Large intestine (tissue), 3 donors: ENCODE results near the gene GGA2. TPM values are rescaled to one million over a fixed set of nuclear protein-coding genes. Genes with fewer than 3 reads are reported as not detected.

Experiments
- DNase-seq, 2 donors: peaks; one replicate each; pipeline versions ENCODE4 v3.0.0 to v3.0.0-alpha.2; 2013
- H3K27ac ChIP-seq: one replicate; pipeline ENCODE4 v1.5.1; 2013; ENCODE audit warnings: low read length
- H3K27me3 ChIP-seq: 2 replicates; pipeline ENCODE4 v1.6.1; 2013; ENCODE audit warnings: low read length; ENCODE audit not compliant: control insufficient read depth, insufficient read depth
- H3K36me3 ChIP-seq: 2 replicates; pipeline ENCODE4 v1.6.1; 2013; ENCODE audit warnings: low read length; ENCODE audit not compliant: control insufficient read depth, insufficient read depth
- H3K4me1 ChIP-seq: one replicate; pipeline ENCODE4 v1.6.1; 2013; ENCODE audit warnings: low read length; ENCODE audit not compliant: control insufficient read depth, insufficient read depth
- H3K4me3 ChIP-seq: one replicate; pipeline ENCODE4 v1.5.1; 2013; ENCODE audit warnings: low read length
- H3K9me3 ChIP-seq: one replicate; pipeline ENCODE4 v1.6.1; 2013; ENCODE audit warnings: mild to moderate bottlenecking, low read depth, low read length, moderate library complexity; ENCODE audit not compliant: control insufficient read depth
- WGBS: methylation state at CpG from one replicate; pipeline ENCODE4 v1.1.5; 2013; ENCODE audit warnings: low lambda C conversion rate; ENCODE audit not compliant: insufficient coverage; 5-methylcytosine and 5-hydroxymethylcytosine counted together
- polyA plus RNA-seq: library from polyadenylated mRNA; unstranded; fragments of 120-200 nt; gene quantifications from one replicate; pipeline ENCODE4 v1.2.1, GENCODE V29; 2013

Gene GGA2
- polyA plus RNA-seq, 1 donor, result 88.5 TPM

- Histone ChIP-seq H3K9me3 (no peaks in the 10 kb centered on the region), H3K27me3 (no peaks in the 10 kb centered on the region), H3K4me3 (no peak overlapping the region), H3K27ac (no peak overlapping the region), H3K4me1 (peaks cover 11% of the 10 kb centered on the region), H3K36me3 (peaks cover 65% of the 10 kb centered on the region)
- WGBS, result no CpG with 5 or more reads among the region's 3 CpGs
- no peak for DNase-seq
Measured at GRCh38 chr16:23524886-23525285, 14.6 kb upstream of the GGA2 start.

- H3K27ac ChIP-seq, result no peak overlapping the region
- no peak for DNase-seq
- WGBS, result no CpG with 5 or more reads among the region's 7 CpGs
- peaks cover 11% of the 10 kb centered on the region for H3K4me1 ChIP-seq
- no peaks in the 10 kb centered on the region for H3K9me3 ChIP-seq
- peaks cover 63% of the 10 kb centered on the region for H3K36me3 ChIP-seq
- no peaks in the 10 kb centered on the region for H3K27me3 ChIP-seq
- no peak overlapping the region for H3K4me3 ChIP-seq
Measured at GRCh38 chr16:23523876-23524385, 13.6 kb upstream of the GGA2 start.

- Histone ChIP-seq H3K4me3 (no peak overlapping the region), H3K27me3 (no peaks in the 10 kb centered on the region), H3K9me3 (no peaks in the 10 kb centered on the region), H3K4me1 (peaks cover 8% of the 10 kb centered on the region), H3K27ac (no peak overlapping the region), H3K36me3 (peaks cover 57% of the 10 kb centered on the region)
- no peak for DNase-seq
- WGBS, result 100% methylated on average over 1 of the region's 6 CpGs
Measured at GRCh38 chr16:23523321-23523720, 13.0 kb upstream of the GGA2 start.

- Histone ChIP-seq H3K4me1 (no peaks in the 10 kb centered on the region), H3K27ac (no peak overlapping the region), H3K9me3 (no peaks in the 10 kb centered on the region), H3K36me3 (peaks cover 52% of the 10 kb centered on the region), H3K27me3 (no peaks in the 10 kb centered on the region), H3K4me3 (no peak overlapping the region)
- DNase-seq, result no peak
- WGBS, result no CpG with 5 or more reads among the region's 4 CpGs
Measured at GRCh38 chr16:23521965-23522364, 11.7 kb upstream of the GGA2 start.

GRCh38 chr16:23521037-23521743 is 10.9 kb upstream of the GGA2 start:
- H3K4me3 ChIP-seq, result no peak overlapping the region
- H3K27ac ChIP-seq, result no peak overlapping the region
- H3K9me3 ChIP-seq, result no peaks in the 10 kb centered on the region
- no peaks in the 10 kb centered on the region for H3K4me1 ChIP-seq
- 83% methylated on average over 2 of the region's 4 CpGs for WGBS
- H3K27me3 ChIP-seq, result no peaks in the 10 kb centered on the region
- no peak for DNase-seq
- H3K36me3 ChIP-seq, result peaks cover 50% of the 10 kb centered on the region

GRCh38 chr16:23520500-23520899 is 10.2 kb upstream of the GGA2 start:
- WGBS, result 80% methylated on average over 1 of the region's 4 CpGs
- Histone ChIP-seq H3K9me3 (no peaks in the 10 kb centered on the region), H3K4me3 (no peak overlapping the region), H3K4me1 (no peaks in the 10 kb centered on the region), H3K27ac (no peak overlapping the region), H3K36me3 (peaks cover 49% of the 10 kb centered on the region), H3K27me3 (no peaks in the 10 kb centered on the region)
- no peak for DNase-seq

DNA sequence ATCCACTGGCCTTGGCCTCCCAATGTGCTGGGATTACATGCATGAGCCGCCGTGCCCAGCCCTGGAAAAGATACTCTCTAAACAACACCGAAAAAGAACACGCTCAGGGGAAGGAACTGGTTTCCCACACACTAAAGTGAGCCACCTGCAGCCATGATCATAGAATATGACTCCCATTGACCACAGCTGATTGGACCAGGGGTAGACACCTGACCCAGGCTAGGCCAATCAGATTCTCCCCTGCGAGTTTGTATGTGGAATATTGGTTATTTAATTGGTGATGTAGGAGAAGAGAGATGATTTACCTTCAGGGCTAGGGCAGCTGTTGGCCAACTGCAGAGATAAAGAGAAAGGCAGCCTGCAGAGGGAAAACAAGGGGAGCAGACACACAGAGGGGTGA is 9.0 kb upstream of the GGA2 start:
- Histone ChIP-seq H3K4me3 (no peak overlapping the region), H3K36me3 (peaks cover 41% of the 10 kb centered on the region), H3K27ac (no peak overlapping the region), H3K4me1 (no peaks in the 10 kb centered on the region), H3K27me3 (no peaks in the 10 kb centered on the region), H3K9me3 (no peaks in the 10 kb centered on the region)
- no peak for DNase-seq
- WGBS, result no CpG with 5 or more reads among the region's 5 CpGs

DNA sequence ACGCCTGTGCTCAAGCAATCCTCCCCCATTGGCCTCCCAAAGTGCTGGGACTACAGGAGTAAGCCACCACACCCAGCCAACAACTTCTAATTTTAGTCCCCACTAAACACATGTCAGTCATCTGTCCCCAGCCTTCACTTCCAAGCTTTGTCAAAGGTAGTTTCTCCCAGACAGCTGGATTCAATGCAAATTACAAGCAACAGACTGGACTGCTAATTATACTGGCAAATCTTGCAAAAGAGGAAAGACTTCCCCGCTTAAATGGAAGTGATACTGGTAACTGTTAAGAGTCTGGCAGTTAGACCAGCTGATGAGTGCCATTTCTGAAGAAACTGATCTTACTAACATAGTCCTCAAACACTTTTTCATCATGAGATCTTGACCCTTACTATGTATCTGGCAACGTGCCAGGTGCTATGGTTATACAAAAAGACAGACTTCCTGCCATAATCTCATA is 8.2 kb upstream of the GGA2 start:
- Histone ChIP-seq H3K4me3 (no peak overlapping the region), H3K4me1 (no peaks in the 10 kb centered on the region), H3K27me3 (no peaks in the 10 kb centered on the region), H3K9me3 (no peaks in the 10 kb centered on the region), H3K27ac (no peak overlapping the region), H3K36me3 (peaks cover 33% of the 10 kb centered on the region)
- whole genome bisulfite sequencing, result 100% methylated on average over 1 of the region's 3 CpGs
- no peak for DNase-seq

GRCh38 chr16:23516366-23517137 is 6.3 kb upstream of the GGA2 start:
- Histone ChIP-seq H3K4me1 (no peaks in the 10 kb centered on the region), H3K27ac (no peak overlapping the region), H3K36me3 (peaks cover 15% of the 10 kb centered on the region), H3K4me3 (no peak overlapping the region), H3K27me3 (no peaks in the 10 kb centered on the region), H3K9me3 (no peaks in the 10 kb centered on the region)
- DNase-seq, result no peak
- 100% methylated on average over 2 of the region's 4 CpGs for WGBS

DNA sequence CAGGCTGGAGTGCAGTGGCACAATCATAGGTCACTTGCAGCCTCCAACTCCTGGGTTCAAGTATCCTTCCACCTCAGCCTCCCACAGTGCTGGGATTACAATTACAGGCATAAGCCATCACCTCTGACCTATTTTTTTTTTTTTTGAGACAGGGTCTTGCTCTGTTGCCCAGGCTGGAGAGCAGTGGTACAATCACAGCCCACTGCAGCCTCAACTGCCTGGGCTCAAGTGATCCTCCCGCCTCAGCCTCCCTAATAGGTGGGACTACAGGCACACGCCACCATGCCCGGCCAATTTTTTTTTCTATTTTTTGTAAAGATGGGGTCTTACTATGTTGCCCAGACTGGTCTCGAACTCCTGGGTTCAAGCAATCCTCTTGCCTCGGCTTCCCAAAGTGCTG is 5.6 kb upstream of the GGA2 start:
- Histone ChIP-seq H3K9me3 (no peaks in the 10 kb centered on the region), H3K36me3 (peaks cover 13% of the 10 kb centered on the region), H3K27me3 (no peaks in the 10 kb centered on the region), H3K4me3 (no peak overlapping the region), H3K4me1 (no peaks in the 10 kb centered on the region), H3K27ac (no peak overlapping the region)
- DNase-seq, result no peak
- no CpG with 5 or more reads among the region's 5 CpGs for WGBS
